NCI-H2196 (cell line): ENCODE data around the gene ETV3L.

ENCODE experiments used
- DNase-seq: peaks from one replicate; lab custom pipeline; 2025; ENCODE audit not compliant: unreplicated experiment; lab: John Stamatoyannopoulos, UW

Gene ETV3L

DNA sequence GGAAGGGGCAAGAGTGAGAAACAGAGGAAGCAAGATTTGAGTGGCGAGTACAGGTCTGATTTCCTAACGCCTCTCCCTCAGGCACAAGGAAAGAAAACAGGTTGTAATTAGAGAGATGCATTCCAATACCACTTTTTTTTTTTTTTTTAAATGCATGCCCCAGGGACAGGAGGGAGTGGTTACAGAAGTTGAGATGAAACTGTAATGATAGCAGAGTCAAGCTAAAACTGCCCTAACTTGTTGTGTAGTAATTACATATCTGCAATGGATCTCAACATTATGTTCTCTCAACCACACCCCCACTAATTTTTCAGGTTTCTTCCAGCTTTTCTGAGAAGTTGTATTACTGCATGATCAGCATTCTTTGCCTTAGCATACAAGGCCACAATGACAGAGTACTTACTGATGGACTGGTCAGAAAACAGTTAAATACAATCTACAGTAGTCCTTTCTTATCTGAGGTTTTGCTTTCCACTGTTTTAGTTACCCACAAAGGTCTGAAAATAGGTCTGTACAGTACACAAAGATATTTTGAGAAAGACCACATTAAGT, 33.1 kb upstream of the ETV3L start:
- no peak for DNase-seq

DNA sequence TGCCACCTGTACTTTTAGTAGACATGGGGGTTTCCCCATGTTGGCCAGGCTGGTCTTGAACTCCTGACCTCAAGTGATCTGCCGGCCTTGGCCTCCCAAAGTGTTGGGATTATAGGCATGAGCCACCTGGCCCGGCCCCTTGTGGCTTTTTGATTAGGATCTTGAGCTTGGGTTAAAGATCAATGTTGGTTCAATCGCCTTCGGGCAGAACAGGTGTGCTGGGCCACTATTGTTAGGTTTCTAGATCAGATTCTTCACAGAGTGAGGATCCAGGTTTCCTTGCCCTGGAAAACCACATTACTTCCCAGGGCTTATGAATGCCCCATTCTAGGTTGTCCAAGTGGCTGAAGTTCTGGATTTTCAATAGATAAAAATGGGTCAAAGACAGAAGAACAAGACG, 32.5 kb upstream of the ETV3L start:
- no peak for DNase-seq

DNA sequence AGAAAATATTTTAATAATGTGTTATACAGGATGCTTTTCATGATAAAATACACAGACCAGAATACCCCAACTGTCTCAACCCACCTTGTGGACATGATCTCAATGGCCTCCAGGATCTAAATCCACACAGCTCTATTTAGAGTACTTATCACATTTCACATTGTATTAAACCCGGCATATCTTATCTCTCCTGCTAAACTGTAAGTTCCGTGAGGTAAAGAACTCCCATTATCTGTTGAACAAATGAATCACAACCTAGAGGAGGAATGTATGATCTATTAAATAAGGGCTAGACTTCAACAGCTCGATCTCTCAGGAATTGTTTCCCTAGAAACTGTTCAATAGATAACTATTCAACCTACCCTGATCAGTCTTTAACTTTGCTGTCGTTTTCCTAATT, 31.7 kb upstream of the ETV3L start:
- DNase-seq = no peak

DNA sequence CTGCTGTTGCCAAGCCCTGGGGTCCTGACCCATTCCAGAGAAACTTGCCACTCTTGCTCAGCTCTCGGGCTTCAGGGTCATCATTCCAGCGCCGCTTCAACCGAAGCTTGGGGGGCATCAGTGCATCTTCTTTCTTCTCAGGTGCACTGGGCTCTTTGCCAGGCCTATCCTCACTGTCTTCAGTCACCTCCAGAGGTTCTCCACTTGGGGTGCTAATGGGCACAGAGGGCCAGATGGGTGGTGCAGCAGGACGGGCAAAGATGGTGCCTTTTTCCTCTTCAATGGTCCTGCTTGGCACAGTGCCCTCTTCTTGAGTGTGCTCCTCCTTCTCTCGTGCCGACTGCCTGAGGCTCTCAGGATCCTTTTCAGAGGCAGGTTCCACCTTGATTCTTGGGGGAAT, 25.2 kb upstream of the ETV3L start:
- no peak for DNase-seq

DNA sequence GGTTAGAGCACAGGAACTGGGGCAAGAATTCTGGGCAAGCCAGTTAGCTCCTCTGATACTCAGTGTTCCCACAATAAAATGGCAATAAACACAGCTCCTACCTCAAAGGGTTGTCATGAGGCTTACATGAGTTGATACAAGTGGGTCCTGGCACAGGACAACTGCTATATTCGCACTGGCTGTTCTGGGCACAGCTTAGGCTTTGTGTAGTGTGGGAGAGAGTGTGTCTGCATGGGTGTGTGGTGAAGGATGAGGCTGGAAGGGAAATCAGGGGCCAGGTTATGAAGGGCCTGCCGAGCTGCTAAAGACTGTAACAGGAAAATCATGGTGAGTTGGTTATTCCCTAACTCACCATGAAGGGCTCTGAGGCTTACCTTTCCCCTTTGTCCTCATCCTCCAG, 19.8 kb upstream of the ETV3L start:
- no peak for DNase-seq

DNA sequence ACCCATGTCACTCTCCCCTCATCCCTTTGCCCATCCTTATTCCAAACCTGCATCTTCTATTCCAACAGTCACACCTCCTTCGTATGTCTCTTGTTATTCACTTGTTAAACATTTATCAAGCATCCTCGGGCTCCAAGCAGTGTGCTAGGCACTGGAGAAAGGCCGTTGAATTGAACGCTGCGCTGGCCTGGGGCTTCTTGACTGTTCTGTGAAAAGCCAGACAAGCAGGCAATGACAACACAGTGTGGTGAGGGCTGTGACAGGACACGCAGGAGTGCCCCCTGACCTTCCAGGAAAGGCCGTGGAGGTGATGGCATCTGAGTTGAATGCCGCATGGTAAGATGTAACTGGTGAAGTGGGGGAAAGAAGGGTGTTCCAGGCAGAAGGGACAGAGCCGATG, 19.4 kb upstream of the ETV3L start:
- no peak for DNase-seq

DNA sequence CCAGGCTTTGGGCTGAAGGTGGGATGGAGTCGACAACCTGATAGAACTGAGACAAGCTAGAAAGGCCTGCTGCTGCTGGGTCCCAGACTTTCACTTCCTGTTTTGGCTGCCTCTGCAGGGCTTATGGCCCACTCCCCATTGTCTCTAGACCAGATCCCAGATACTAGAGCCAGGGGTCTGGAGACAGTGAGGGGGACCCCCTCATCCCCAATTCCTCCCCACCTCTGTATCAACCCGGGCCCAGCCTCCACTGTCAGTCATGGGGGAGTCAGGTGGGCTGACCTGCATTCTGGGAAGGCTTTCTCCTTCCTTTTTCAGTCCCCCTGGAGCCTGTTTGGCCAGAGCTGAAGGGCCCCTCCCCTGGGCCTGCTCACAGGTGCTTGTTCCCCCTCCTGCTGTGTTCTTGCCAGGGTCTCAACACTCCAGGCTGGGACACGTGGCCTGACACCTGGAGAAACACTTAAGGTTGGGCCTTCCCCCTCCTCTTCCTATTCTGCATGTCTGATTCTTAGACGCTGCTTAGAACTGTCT, 18.0 kb upstream of the ETV3L start:
- no peak for DNase-seq

DNA sequence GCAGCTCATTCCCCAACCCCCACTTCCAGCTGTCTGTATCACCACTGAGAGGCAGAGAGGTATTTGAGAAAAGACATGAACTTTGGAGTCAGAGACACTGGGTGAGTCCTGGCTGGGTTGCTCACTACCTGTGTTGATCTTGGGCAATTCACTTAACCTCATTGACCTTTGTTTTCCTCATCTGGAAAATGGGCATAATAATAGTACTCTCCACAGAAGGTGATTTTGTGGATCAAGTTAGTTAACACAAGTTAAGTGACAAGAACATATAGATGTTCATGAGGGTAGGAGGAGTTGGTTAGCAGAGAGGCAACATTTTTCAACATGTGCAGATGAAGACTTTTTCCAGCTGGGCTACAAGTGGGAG, 17.1 kb upstream of the ETV3L start:
- no peak for DNase-seq

DNA sequence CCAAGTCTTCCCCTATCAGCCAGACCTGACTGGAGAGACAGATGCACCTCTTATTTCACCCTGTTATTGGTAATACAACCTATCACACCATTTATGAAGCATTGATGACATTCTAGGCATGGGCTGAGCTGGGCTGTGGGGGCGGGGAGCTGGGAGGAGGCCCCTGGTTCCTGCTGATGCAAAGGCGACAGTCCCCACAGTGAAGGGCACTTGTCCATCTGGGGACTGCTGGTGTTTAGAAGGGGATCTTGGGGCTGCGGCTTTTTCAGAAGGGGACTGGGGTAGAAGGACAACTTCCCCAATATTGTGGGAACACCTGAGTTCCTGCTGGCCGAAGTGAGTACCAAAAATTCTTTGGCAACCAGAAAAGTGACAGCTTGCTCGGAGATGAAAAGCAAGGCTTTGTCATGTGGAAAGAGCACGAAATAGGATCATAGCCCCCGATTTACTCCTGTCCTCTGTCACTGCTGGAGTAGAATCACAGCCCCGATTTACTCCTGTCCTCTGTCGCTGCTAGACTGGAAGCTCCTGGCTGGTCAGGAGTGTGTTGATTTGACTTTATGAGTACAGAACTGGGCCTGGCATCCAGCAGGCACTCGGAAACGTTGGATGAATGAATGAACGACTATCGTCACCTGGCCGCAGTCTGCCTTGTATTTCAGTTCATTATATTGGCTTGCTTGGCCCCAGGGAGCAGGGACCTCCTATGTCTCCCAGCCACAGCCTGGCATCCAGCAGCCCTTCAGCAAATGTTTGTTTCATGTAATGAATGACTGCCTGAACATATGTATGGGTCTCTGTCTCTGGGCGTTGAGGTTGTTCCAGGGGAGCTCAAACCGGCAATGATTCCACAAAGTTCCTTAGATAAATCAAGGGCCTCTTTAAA, 16.5 kb upstream of the ETV3L start:
- DNase-seq = no peak

DNA sequence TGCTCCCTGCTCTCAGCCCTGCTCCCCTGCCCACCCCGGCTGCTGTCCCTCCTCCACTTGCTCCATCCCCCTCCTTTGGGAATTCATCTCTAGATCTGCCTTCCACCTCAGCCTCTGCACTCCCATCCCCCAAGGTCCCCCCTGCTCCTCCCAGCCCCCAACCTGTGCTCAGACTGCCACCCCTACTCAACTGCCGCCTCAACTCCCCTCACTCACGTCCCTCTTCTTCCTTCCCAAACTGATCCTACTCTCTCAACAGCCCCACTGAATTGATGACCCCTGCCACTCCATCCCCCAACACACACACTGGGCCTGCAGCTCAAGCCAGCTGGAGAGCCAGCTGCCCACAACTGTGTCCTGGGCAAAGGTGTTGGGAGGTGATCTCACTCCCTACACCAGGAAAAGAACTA, 15.8 kb upstream of the ETV3L start:
- DNase-seq = no peak

DNA sequence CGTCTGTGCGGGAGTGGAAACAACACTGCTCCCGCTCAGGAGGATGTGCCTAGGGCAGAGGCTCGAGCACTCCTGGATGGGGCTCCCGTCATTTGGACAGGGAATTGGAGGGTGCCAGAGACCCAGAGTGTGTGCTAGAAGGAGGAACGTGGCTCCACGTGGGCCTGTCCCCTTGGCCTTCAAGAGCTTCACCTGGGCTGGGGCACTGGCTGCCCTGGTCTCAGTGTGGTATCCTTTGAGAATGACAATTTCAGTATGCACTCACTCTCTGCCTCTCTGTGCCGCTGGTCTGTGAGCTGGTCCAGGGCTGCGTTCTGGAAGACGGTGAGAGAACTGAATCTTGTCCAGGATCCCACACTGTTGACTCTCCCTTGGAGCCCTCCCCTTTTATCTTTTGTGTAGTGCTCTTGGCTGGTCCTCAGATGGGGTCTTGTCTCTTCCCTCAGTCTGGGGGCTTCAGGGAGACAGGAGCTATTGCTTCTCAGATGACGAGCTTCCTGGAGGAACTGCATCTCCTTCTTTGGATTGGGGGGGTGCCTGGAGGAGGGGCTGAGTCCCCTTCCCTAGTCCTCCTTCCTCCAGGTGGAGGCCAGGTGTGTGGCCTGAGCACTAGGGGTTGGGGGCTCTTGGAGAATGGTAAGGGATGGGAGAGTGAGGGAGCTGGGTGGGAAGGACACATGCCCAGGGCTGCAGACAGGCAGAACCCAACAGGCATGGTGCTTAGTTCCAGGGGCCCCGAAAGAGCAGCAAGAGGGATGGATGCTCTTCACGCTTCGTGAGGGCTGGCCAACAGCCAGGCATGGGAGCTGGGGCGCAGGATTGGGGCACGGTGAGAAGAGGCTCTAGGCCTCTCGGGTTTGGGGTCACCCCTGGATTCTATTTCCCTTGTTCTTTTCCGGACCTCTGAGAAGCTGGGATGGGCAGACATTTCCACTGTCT, 14.8 kb upstream of the ETV3L start:
- no peak for DNase-seq

DNA sequence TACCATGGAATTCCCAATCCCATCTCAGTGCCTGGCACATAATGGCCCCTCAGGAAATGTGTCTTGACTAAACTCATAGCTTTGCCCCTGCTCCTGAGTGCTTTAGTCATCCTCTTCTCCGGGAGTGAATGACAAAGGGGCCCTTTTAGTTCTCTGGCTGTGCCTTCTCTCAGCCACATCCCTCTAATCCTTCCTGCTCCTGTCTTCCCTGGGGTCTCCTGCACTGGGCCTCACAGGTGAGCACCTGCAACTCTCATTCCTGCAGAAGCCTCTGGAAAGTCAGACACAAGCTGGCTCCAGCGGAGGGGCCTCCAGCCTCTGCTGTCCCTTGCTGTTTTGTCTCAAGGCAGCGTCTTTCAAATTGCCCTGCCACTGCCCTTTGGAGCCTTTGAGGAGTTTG, 14.0 kb upstream of the ETV3L start:
- DNase-seq = no peak

DNA sequence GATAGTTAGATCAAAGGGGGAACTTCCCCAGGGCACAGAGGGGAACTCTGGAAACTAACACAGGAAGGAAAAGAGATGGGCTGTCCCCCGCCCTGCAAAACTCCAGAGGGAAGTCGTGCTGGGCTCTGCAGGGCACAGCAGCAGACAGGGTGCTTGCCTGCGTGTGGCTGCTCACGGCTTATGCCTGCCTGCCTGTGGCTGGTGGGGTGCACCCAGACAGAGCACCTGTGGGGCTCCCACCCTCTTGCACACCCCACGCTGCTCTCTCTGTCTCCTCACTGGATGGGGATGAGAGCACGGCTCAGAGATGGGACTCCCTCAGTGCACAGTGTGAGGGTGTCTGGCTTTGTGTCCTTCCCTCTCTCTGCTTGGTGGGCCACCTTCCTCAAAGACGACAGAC, 13.5 kb upstream of the ETV3L start:
- no peak for DNase-seq

DNA sequence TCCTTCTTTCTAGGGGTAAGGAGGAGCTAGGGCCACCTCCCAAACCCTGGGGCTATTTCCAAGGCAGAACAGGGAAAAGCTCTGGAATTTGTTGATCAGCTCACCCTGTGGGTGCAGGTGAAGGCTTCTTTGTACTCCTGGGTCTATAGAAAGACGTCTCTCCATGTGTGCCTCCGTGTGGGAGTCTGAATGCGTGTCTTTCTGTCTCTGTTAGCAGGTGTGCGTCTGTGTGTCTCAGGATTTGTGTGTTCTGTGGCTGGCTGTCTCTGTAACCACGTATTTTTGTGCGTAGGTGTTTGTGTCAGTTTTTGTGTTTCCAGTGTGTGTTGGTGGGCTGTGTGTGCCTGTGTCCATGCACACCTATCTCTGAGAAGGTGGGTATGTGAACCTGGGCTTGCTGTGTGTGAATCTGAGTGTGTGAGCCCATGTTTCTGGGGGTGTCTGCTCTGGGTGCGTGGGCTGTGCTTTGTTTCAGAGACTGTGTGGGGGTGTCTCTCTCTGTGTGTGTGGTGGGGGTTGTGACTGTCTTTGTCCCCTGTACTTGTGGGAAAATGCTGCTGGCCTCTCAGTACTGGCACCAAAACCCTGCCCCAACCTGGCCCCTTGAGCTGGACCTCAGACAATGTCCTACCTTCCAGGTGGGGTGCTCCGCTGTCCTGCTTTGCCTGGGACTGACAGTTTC, 12.7 kb upstream of the ETV3L start:
- DNase-seq = no peak

DNA sequence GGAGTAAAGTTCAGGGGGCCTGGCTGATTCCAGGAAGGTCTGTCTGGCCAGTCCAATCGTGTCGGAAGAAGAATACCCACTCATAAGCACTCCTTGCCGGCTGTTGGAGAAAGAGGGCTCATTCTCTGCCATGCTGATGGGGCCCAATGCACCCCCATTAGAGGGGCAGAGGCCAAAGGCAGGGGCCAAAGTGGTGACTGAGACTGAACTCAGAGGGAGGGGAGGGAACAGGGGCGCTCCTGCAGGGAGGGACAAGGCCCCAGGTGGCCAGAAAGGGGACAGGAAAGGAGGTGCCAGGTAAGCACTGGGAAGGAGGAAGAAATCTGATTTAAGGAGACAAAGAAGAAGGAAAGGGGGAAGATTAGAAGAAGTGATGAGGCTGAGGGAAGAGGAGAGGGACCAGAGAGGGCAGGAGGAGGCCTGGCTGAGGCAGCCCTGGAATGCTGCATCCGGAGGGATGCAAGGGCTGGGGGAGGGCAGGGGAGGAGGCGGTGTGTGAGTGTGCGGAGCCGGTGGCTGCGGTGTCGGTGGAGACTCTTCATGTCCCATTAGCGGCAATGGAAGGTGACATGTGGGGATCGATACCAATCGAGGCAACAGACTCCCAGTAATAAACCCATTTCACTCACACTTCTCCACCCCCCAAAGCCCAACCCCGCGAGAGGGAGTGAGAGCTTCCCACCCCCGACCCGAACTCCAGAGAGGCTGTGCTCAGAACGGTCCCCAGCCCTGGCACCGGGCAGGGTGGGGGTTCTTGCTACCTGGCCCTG, 12.0 kb upstream of the ETV3L start:
- no peak for DNase-seq

DNA sequence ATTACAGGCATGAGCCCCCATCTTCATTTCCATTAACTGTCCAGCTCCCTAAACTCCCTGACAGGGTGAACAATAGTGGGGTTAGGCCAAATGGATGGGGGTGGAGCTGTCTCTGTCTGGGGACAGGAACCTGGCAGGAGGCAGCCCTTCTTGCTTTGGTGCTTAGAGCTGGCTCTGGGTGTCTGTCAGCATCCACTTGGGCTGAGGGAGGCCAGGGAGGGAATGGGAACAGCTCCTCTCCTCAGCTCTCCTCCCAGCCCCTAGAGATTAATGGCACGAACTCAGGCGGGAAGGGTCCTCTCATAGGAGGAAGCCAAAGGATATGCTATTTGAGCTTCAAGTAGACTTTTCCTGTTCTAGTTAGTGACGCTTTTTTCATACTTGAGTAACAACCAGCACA, 11.1 kb upstream of the ETV3L start:
- DNase-seq = no peak

DNA sequence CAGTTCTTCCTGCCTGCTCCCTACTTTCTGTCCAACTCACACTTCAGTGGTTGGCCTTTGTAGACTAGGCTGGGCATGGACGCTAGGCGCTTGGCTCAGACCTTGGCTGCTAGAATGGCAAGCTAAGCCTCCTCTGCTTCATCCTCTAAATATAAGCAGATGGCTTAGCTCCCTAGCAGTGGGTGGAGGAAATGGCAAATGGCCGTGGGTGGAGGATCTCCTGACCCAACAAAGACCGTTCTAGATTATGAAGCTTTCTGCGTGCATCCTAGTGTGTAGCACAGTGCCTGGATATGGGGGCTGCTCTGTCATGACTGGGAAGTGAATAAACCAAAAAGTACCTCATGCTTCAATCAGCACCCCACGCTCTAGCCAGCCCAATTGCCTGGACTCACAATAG, 10.4 kb upstream of the ETV3L start:
- DNase-seq = no peak

DNA sequence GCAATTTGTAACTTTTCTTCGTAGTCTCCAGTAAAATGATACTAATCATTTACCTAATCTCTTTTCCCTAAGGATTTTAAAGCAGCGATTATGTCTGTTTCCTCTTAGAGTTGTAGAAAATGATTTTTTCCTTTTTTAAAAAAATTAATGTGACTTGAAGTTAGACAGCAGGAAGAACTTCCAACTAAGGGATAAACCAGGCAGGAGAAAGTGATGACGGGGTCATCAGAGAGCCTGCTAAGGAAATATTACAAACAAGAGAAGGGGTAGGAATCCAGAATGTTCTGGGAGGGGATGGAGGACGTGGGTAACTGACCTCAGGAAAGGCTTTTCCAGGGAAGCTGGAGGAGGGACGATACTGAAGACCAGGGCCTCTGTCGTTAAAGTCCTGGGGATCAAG, 8.8 kb upstream of the ETV3L start:
- no peak for DNase-seq

DNA sequence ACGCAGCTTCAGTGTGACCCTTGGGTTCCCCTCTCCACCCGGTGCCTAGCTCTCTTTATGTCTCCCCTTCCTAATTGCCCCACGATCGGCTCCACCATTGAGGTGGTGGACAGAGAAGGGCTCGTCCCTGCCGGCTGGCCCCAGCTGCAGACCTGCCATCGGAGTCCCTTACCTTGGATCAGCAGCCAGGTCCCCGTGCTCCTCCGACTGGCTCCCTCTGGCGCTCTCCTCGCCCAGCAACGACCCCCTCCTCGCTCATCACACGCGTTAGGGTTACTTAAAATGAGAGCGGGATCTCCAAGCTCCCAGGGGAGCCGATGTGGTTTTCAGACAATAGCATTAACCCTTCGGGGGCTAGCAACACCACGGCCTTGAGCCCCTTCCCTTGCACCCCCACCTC, 8.1 kb upstream of the ETV3L start:
- no peak for DNase-seq

DNA sequence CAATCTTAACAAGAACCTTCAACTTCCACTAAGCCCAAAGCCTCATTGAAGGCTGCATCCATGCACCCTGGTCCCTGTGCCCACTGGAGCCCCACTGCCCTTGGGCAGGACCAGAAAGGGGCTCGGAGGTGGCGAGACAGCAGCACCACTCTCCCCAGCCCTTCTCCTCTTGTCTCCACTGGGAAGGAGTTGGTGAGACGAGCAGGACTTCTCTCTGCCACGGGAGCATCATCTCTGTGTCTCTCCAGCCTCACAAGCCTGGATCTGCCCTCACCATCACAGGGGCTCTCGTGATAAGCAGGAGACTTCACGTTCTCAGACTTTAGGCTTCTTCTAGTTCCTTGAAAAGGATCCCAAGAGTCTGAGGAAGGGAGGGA, 7.2 kb upstream of the ETV3L start:
- DNase-seq = no peak
